Measurements from ENCODE around the gene KLHDC7A.
"Not testable (repeated sequence)": the region's sequence is repeated elsewhere in the genome, so short reads cannot be mapped to it uniquely, and the experiment has no call there.

The KLHDC7A gene

GRCh38 chr1:18458133-18459092 lies 22.3 kb upstream of the KLHDC7A start:
- Histone ChIP-seq H3K4me1 (ENCODE audit: control insufficient read depth, insufficient read depth, low read length) (no peaks in the 10 kb centered on the region), H3K4me3 (ENCODE audit: insufficient read depth, low read depth, low read length) (no peak overlapping the region), H3K27ac (ENCODE audit: insufficient read depth, low read depth, low read length, poor library complexity, severe bottlenecking) (no peak overlapping the region), H3K36me3 (ENCODE audit: control insufficient read depth, insufficient read depth, low read length) (no peaks in the 10 kb centered on the region), H3K27me3 (ENCODE audit: control insufficient read depth, insufficient read depth, low read length, poor library complexity, severe bottlenecking) (no peaks in the 10 kb centered on the region), H3K9me3 (ENCODE audit: control insufficient read depth, low read length) (no peaks in the 10 kb centered on the region)
- WGBS, 2 experiments: 90% methylated on average over 15 of the region's 15 CpGs

GRCh38 chr1:18461656-18462055 lies 19.1 kb upstream of the KLHDC7A start:
- WGBS, 2 experiments: 92 to 94% methylated on average over 10 of the region's 10 CpGs
- peaks cover 6% of the 10 kb centered on the region for H3K4me1 ChIP-seq (ENCODE audit: control insufficient read depth, insufficient read depth, low read length)
- H3K4me3 ChIP-seq (ENCODE audit: insufficient read depth, low read depth, low read length): no peak overlapping the region
- H3K36me3 ChIP-seq (ENCODE audit: control insufficient read depth, insufficient read depth, low read length): no peaks in the 10 kb centered on the region
- no peaks in the 10 kb centered on the region for H3K27me3 ChIP-seq (ENCODE audit: control insufficient read depth, insufficient read depth, low read length, poor library complexity, severe bottlenecking)
- H3K27ac ChIP-seq (ENCODE audit: insufficient read depth, low read depth, low read length, poor library complexity, severe bottlenecking): no peak overlapping the region
- H3K9me3 ChIP-seq (ENCODE audit: control insufficient read depth, low read length): no peaks in the 10 kb centered on the region

GRCh38 chr1:18462517-18462916 lies 18.2 kb upstream of the KLHDC7A start:
- not testable (repeated sequence) for H3K27ac ChIP-seq (ENCODE audit: insufficient read depth, low read depth, low read length, poor library complexity, severe bottlenecking); H3K27me3 ChIP-seq (ENCODE audit: control insufficient read depth, insufficient read depth, low read length, poor library complexity, severe bottlenecking); H3K4me1 ChIP-seq (ENCODE audit: control insufficient read depth, insufficient read depth, low read length); H3K9me3 ChIP-seq (ENCODE audit: control insufficient read depth, low read length); H3K4me3 ChIP-seq (ENCODE audit: insufficient read depth, low read depth, low read length); H3K36me3 ChIP-seq (ENCODE audit: control insufficient read depth, insufficient read depth, low read length)
- 91 to 94% methylated on average over 5 of the region's 5 CpGs for WGBS, 2 experiments

- H3K27ac ChIP-seq (ENCODE audit: insufficient read depth, low read depth, low read length, poor library complexity, severe bottlenecking): no peak overlapping the region
- H3K36me3 ChIP-seq (ENCODE audit: control insufficient read depth, insufficient read depth, low read length): no peaks in the 10 kb centered on the region
- peaks cover 6% of the 10 kb centered on the region for H3K4me1 ChIP-seq (ENCODE audit: control insufficient read depth, insufficient read depth, low read length)
- 87 to 92% methylated on average over 8 of the region's 8 CpGs for whole genome bisulfite sequencing, 2 experiments
- H3K27me3 ChIP-seq (ENCODE audit: control insufficient read depth, insufficient read depth, low read length, poor library complexity, severe bottlenecking): no peaks in the 10 kb centered on the region
- no peak overlapping the region for H3K4me3 ChIP-seq (ENCODE audit: insufficient read depth, low read depth, low read length)
- H3K9me3 ChIP-seq (ENCODE audit: control insufficient read depth, low read length): no peaks in the 10 kb centered on the region
These were observed 17.7 kb upstream of the KLHDC7A start for GRCh38 chr1:18463063-18463462.

- Histone ChIP-seq H3K27me3 (ENCODE audit: control insufficient read depth, insufficient read depth, low read length, poor library complexity, severe bottlenecking) (no peaks in the 10 kb centered on the region), H3K36me3 (ENCODE audit: control insufficient read depth, insufficient read depth, low read length) (no peaks in the 10 kb centered on the region), H3K9me3 (ENCODE audit: control insufficient read depth, low read length) (no peaks in the 10 kb centered on the region), H3K4me1 (ENCODE audit: control insufficient read depth, insufficient read depth, low read length) (peaks cover 6% of the 10 kb centered on the region), H3K4me3 (ENCODE audit: insufficient read depth, low read depth, low read length) (no peak overlapping the region), H3K27ac (ENCODE audit: insufficient read depth, low read depth, low read length, poor library complexity, severe bottlenecking) (no peak overlapping the region)
- WGBS, 2 experiments: 93% methylated on average over 6 of the region's 6 CpGs
These were observed 16.6 kb upstream of the KLHDC7A start for GRCh38 chr1:18463984-18464664.

- 82% methylated on average over 8 of the region's 8 CpGs for WGBS, 2 experiments
- H3K27ac ChIP-seq (ENCODE audit: insufficient read depth, low read depth, low read length, poor library complexity, severe bottlenecking): no peak overlapping the region
These were observed 16.1 kb upstream of the KLHDC7A start for GRCh38 chr1:18464665-18465050.

GRCh38 chr1:18466676-18467075 lies 14.1 kb upstream of the KLHDC7A start:
- 82 to 86% methylated on average over 7 of the region's 7 CpGs for WGBS, 2 experiments
- no peaks in the 10 kb centered on the region for H3K36me3 ChIP-seq (ENCODE audit: control insufficient read depth, insufficient read depth, low read length)
- H3K9me3 ChIP-seq (ENCODE audit: control insufficient read depth, low read length): no peaks in the 10 kb centered on the region
- peaks cover 6% of the 10 kb centered on the region for H3K4me1 ChIP-seq (ENCODE audit: control insufficient read depth, insufficient read depth, low read length)
- H3K27ac ChIP-seq (ENCODE audit: insufficient read depth, low read depth, low read length, poor library complexity, severe bottlenecking): no peak overlapping the region
- H3K27me3 ChIP-seq (ENCODE audit: control insufficient read depth, insufficient read depth, low read length, poor library complexity, severe bottlenecking): no peaks in the 10 kb centered on the region
- no peak overlapping the region for H3K4me3 ChIP-seq (ENCODE audit: insufficient read depth, low read depth, low read length)

More at GRCh38 chr1:18464665-18465050, 16.1 kb upstream of the KLHDC7A start:
- Histone ChIP-seq H3K4me1 (ENCODE audit: control insufficient read depth, insufficient read depth, low read length) (peaks cover 6% of the 10 kb centered on the region), H3K36me3 (ENCODE audit: control insufficient read depth, insufficient read depth, low read length) (no peaks in the 10 kb centered on the region), H3K27me3 (ENCODE audit: control insufficient read depth, insufficient read depth, low read length, poor library complexity, severe bottlenecking) (no peaks in the 10 kb centered on the region), H3K9me3 (ENCODE audit: control insufficient read depth, low read length) (no peaks in the 10 kb centered on the region), H3K4me3 (ENCODE audit: insufficient read depth, low read depth, low read length) (no peak overlapping the region)

GRCh38 chr1:18468570-18468969 lies 12.2 kb upstream of the KLHDC7A start:
- Histone ChIP-seq H3K36me3 (ENCODE audit: control insufficient read depth, insufficient read depth, low read length) (no peaks in the 10 kb centered on the region), H3K4me1 (ENCODE audit: control insufficient read depth, insufficient read depth, low read length) (peaks cover 6% of the 10 kb centered on the region), H3K27me3 (ENCODE audit: control insufficient read depth, insufficient read depth, low read length, poor library complexity, severe bottlenecking) (no peaks in the 10 kb centered on the region), H3K4me3 (ENCODE audit: insufficient read depth, low read depth, low read length) (no peak overlapping the region), H3K9me3 (ENCODE audit: control insufficient read depth, low read length) (no peaks in the 10 kb centered on the region), H3K27ac (ENCODE audit: insufficient read depth, low read depth, low read length, poor library complexity, severe bottlenecking) (no peak overlapping the region)
- WGBS, 2 experiments: 90 to 92% methylated on average over 6 of the region's 6 CpGs

GRCh38 chr1:18469514-18469913 lies 11.2 kb upstream of the KLHDC7A start:
- H3K27ac ChIP-seq (ENCODE audit: insufficient read depth, low read depth, low read length, poor library complexity, severe bottlenecking): no peak overlapping the region

GRCh38 chr1:18470671-18471355 lies 9.9 kb upstream of the KLHDC7A start:
- WGBS, 2 experiments: 78 to 79% methylated on average over 12 of the region's 12 CpGs
- Histone ChIP-seq H3K27ac (ENCODE audit: insufficient read depth, low read depth, low read length, poor library complexity, severe bottlenecking) (no peak overlapping the region), H3K36me3 (ENCODE audit: control insufficient read depth, insufficient read depth, low read length) (no peaks in the 10 kb centered on the region), H3K9me3 (ENCODE audit: control insufficient read depth, low read length) (no peaks in the 10 kb centered on the region), H3K4me1 (ENCODE audit: control insufficient read depth, insufficient read depth, low read length) (peaks cover 3% of the 10 kb centered on the region), H3K4me3 (ENCODE audit: insufficient read depth, low read depth, low read length) (no peak overlapping the region), H3K27me3 (ENCODE audit: control insufficient read depth, insufficient read depth, low read length, poor library complexity, severe bottlenecking) (no peaks in the 10 kb centered on the region)

More at GRCh38 chr1:18469514-18469913, 11.2 kb upstream of the KLHDC7A start:
- no peaks in the 10 kb centered on the region for H3K9me3 ChIP-seq (ENCODE audit: control insufficient read depth, low read length)
- 88 to 89% methylated on average over 8 of the region's 8 CpGs for WGBS, 2 experiments
- H3K36me3 ChIP-seq (ENCODE audit: control insufficient read depth, insufficient read depth, low read length): no peaks in the 10 kb centered on the region
- H3K4me3 ChIP-seq (ENCODE audit: insufficient read depth, low read depth, low read length): no peak overlapping the region
- H3K27me3 ChIP-seq (ENCODE audit: control insufficient read depth, insufficient read depth, low read length, poor library complexity, severe bottlenecking): no peaks in the 10 kb centered on the region
- H3K4me1 ChIP-seq (ENCODE audit: control insufficient read depth, insufficient read depth, low read length): no peaks in the 10 kb centered on the region
